H9 (cell line): Measurements from ENCODE around the gene MIR17HG. TPM values are rescaled to one million over a fixed set of nuclear protein-coding genes. Genes with fewer than 3 reads are reported as not detected.

Experiments used
- DNase-seq: peaks from one replicate; pipeline ENCODE4 v3.0.0-alpha.2; 2017
- H2AFZ ChIP-seq: one replicate; pipeline ENCODE4 v1.6.1; 2013; ENCODE audit warnings: mild to moderate bottlenecking, low read length, control low read depth, moderate library complexity
- H2AK5ac ChIP-seq: 2 replicates; pipeline ENCODE4 v1.6.1; 2013; ENCODE audit warnings: low read length, control low read depth, mixed read lengths; ENCODE audit not compliant: insufficient read length
- H2BK120ac ChIP-seq: one replicate; pipeline ENCODE4 v1.6.1; 2013; ENCODE audit warnings: low read depth, mild to moderate bottlenecking, low read length, control low read depth, inconsistent platforms; ENCODE audit not compliant: poor library complexity, severe bottlenecking
- H2BK12ac ChIP-seq: 2 replicates; pipeline ENCODE4 v1.6.1; 2013; ENCODE audit warnings: low read length, control low read depth, mixed read lengths, low read depth; ENCODE audit not compliant: insufficient read length
- H2BK15ac ChIP-seq: 2 replicates; pipeline ENCODE4 v1.6.1; 2013; ENCODE audit warnings: low read depth, low read length, control low read depth
- H2BK20ac ChIP-seq: one replicate; pipeline ENCODE4 v1.6.1; 2013; ENCODE audit warnings: low read depth, mild to moderate bottlenecking, low read length, control low read depth, inconsistent platforms; ENCODE audit not compliant: poor library complexity, severe bottlenecking
- H2BK5ac ChIP-seq: 2 replicates; pipeline ENCODE4 v1.6.1; 2013; ENCODE audit warnings: low read length, control low read depth, mixed read lengths; ENCODE audit not compliant: insufficient read length
- H3K14ac ChIP-seq: 2 replicates; pipeline ENCODE4 v1.6.1; 2013; ENCODE audit warnings: low read length, control low read depth; ENCODE audit not compliant: insufficient read depth
- H3K18ac ChIP-seq: 2 replicates; pipeline ENCODE4 v1.6.1; 2013; ENCODE audit warnings: low read depth, mild to moderate bottlenecking, mixed read lengths, low read length, control low read depth; ENCODE audit not compliant: insufficient read length
- H3K23ac ChIP-seq: 2 replicates; pipeline ENCODE4 v1.6.1; 2013; ENCODE audit warnings: low read length, control low read depth, mixed read lengths, low read depth; ENCODE audit not compliant: insufficient read length
- H3K23me2 ChIP-seq: 2 replicates; pipeline ENCODE4 v1.6.1; 2013; ENCODE audit warnings: low read depth, mild to moderate bottlenecking, mixed read lengths, low read length, control low read depth; ENCODE audit not compliant: insufficient read length, poor library complexity, severe bottlenecking
- H3K27ac ChIP-seq: 2 replicates; pipeline ENCODE4 v1.5.1; 2013; ENCODE audit warnings: low read length, control low read depth, mixed read lengths, low read depth; ENCODE audit not compliant: insufficient read length
- H3K27me3 ChIP-seq: 2 replicates; pipeline ENCODE4 v1.6.1; 2013; ENCODE audit warnings: low read length, control low read depth, inconsistent platforms; ENCODE audit not compliant: insufficient read depth
- H3K4ac ChIP-seq: 2 replicates; pipeline ENCODE4 v1.6.1; 2013; ENCODE audit warnings: low read depth, mild to moderate bottlenecking, control low read depth, inconsistent platforms, low read length, moderate library complexity
- H3K4me1 ChIP-seq: 2 replicates; pipeline ENCODE4 v1.6.1; 2013; ENCODE audit warnings: low read length, control low read depth, inconsistent platforms; ENCODE audit not compliant: insufficient read depth
- H3K4me2 ChIP-seq: 2 replicates; pipeline ENCODE4 v1.6.1; 2013; ENCODE audit warnings: low read length, control low read depth, mixed read lengths; ENCODE audit not compliant: insufficient read length, insufficient read depth
- H3K56ac ChIP-seq: 2 replicates; pipeline ENCODE4 v1.6.1; 2013; ENCODE audit warnings: low read depth, mild to moderate bottlenecking, mixed read lengths, low read length, control low read depth; ENCODE audit not compliant: insufficient read length
- H3K79me1 ChIP-seq: 2 replicates; pipeline ENCODE4 v1.6.1; 2013; ENCODE audit warnings: low read depth, mild to moderate bottlenecking, moderate library complexity, low read length, control low read depth, inconsistent platforms; ENCODE audit not compliant: insufficient read depth, poor library complexity, severe bottlenecking
- H3K79me2 ChIP-seq: 2 replicates; pipeline ENCODE4 v1.6.1; 2013; ENCODE audit warnings: low read length, control low read depth, inconsistent platforms; ENCODE audit not compliant: insufficient read depth
- H3K9ac ChIP-seq: 2 replicates; pipeline ENCODE4 v1.6.1; 2013; ENCODE audit warnings: low read length, control low read depth, mixed read lengths; ENCODE audit not compliant: insufficient read length; ENCODE audit errors: extremely low read depth
- H3K9me3 ChIP-seq: one replicate; pipeline ENCODE4 v1.6.1; 2013; ENCODE audit warnings: low read depth, low read length, inconsistent platforms; ENCODE audit not compliant: control insufficient read depth
- H3T11ph ChIP-seq: one replicate; pipeline ENCODE4 v1.6.1; 2013; ENCODE audit warnings: mild to moderate bottlenecking, low read length, control low read depth, inconsistent platforms
- H4K20me1 ChIP-seq: one replicate; pipeline ENCODE4 v1.6.1; 2013; ENCODE audit not compliant: control insufficient read depth, insufficient read length, insufficient read depth
- H4K5ac ChIP-seq: 2 replicates; pipeline ENCODE4 v1.6.1; 2013; ENCODE audit warnings: low read depth, mild to moderate bottlenecking, mixed read lengths, low read length, control low read depth; ENCODE audit not compliant: insufficient read length
- H4K8ac ChIP-seq: replicated peaks from 2 replicates; pipeline ENCODE4 v1.6.1; 2013; ENCODE audit warnings: low read length, control low read depth, mixed read lengths, low read depth; ENCODE audit not compliant: insufficient read length
- H4K91ac ChIP-seq: 2 replicates; pipeline ENCODE4 v1.6.1; 2013; ENCODE audit warnings: low read depth, mild to moderate bottlenecking, moderate library complexity, mixed read lengths, low read length, control low read depth; ENCODE audit not compliant: insufficient read length
- H3K27ac Mint-ChIP-seq, 3 experiments: 2 replicates in 2 of 3; 3 replicates in 1 of 3; pipeline ENCODE4 v1.8.0; 2020 to 2021; ENCODE audit warnings: mixed read lengths in 3 of 3, mild to moderate bottlenecking in 1 of 3, moderate library complexity in 1 of 3
- H3K27me3 Mint-ChIP-seq: 2 replicates; pipeline ENCODE4 v1.8.0; 2021; ENCODE audit warnings: low read depth, mild to moderate bottlenecking, moderate library complexity, mixed read lengths
- H3K36me3 Mint-ChIP-seq, 3 experiments: 2 replicates in 2 of 3; 3 replicates in 1 of 3; pipeline ENCODE4 v1.8.0; 2020 to 2021; ENCODE audit warnings: low read depth in 3 of 3, mixed read lengths in 3 of 3; ENCODE audit not compliant: insufficient read depth in 1 of 3
- H3K4me1 Mint-ChIP-seq, 2 experiments: 2 replicates each; pipeline ENCODE4 v1.8.0; 2020; ENCODE audit warnings: mixed read lengths in 2 of 2
- H3K4me3 Mint-ChIP-seq, 2 experiments: 2 replicates in 1 of 2; 3 replicates in 1 of 2; pipeline ENCODE4 v1.8.0; 2020 to 2021; ENCODE audit warnings: mild to moderate bottlenecking in 2 of 2, mixed read lengths in 2 of 2, moderate library complexity in 1 of 2
- H3K9me3 Mint-ChIP-seq, 2 experiments: 2 replicates in 1 of 2; 3 replicates in 1 of 2; pipeline ENCODE4 v1.8.0; 2020; ENCODE audit warnings: mild to moderate bottlenecking in 2 of 2, mixed read lengths in 2 of 2, moderate library complexity in 1 of 2
- CTCF ChIP-seq: fragments of 200-600 bp; sonication (generic); conservative IDR thresholded peaks from 3 replicates; pipeline ENCODE4 v1.8.0; 2021; ENCODE audit warnings: antibody characterized with exemption, mild to moderate bottlenecking
- WGBS: extraction: QIAGEN DNeasy Blood & Tissue Kit; methylation state at CpG from one replicate; pipeline ENCODE4 v1.1.7; 2013; ENCODE audit warnings: missing lambda C conversion rate, low lambda C conversion rate, mixed read lengths; ENCODE audit not compliant: insufficient read length; ENCODE audit errors: extremely low coverage; 5-methylcytosine and 5-hydroxymethylcytosine counted together
- long read RNA-seq: library from polyadenylated mRNA; unstranded; transcript quantifications from one replicate; pipeline ENCODE4 v2.0.0, GENCODE V29; 2020
- total RNA-seq: library from RNA; stranded (reverse); gene quantifications from 2 replicates; pipeline ENCODE4 v1.2.1, GENCODE V29; 2021

MIR17HG gene
- 35.7 and 38.7 TPM in 2 replicates for total RNA-seq
- long read RNA-seq, result 0 reads

GRCh38 chr13:91347202-91347995, at the start of gene MIR17HG:
Gene MIR17HG, plus strand, starts transcription at chr13:91347687.
- H3K4me1 ChIP-seq, result no peaks in the 10 kb centered on the region
- no peak within 1 kb of the TSS for H2BK5ac ChIP-seq
- H4K5ac ChIP-seq, result no peak within 1 kb of the TSS
- peak within 1 kb of the TSS; percentile 93 for H3K18ac ChIP-seq
- Mint-ChIP-seq H3K36me3 (peaks cover 33 to 35% (median 35%) of the 10 kb centered on the region in 3 experiments), H3K27me3 (peaks cover 27% of the 10 kb centered on the region), H3K4me1 (peaks cover 21 to 33% of the 10 kb centered on the region in 2 experiments), H3K27ac (peak within 1 kb of the TSS; percentile 82 to 99 (median 93); a peak in 6 of 7 replicates), H3K4me3 (peak within 1 kb of the TSS; percentile 83 to 89), H3K9me3 (peaks cover 0 to 9% of the 10 kb centered on the region in 2 experiments; a peak in 2 of 5 replicates)
- H3K79me2 ChIP-seq, result peaks cover 17% of the 10 kb centered on the region
- no peak within 1 kb of the TSS for H2BK120ac ChIP-seq
- no peaks in the 10 kb centered on the region for H4K20me1 ChIP-seq
- DNase-seq, result peak; percentile 91
- no peak within 1 kb of the TSS for H3T11ph ChIP-seq
- no peak within 1 kb of the TSS for H2AK5ac ChIP-seq
- no peaks in the 10 kb centered on the region for H3K9me3 ChIP-seq
- no peak within 1 kb of the TSS; the same call in 1 of the 2 replicates for H2BK15ac ChIP-seq
- H2BK12ac ChIP-seq, result no peak within 1 kb of the TSS
- peak within 1 kb of the TSS; percentile 43 for H3K27ac ChIP-seq
- no peak within 1 kb of the TSS for H4K8ac ChIP-seq
- no peak within 1 kb of the TSS for H3K56ac ChIP-seq
- peaks cover 3% of the 10 kb centered on the region for H3K23me2 ChIP-seq
- peak within 1 kb of the TSS; percentile 98 for H3K14ac ChIP-seq
- H3K9ac ChIP-seq, result peak within 1 kb of the TSS; percentile 93
- no peak within 1 kb of the TSS; the same call in 1 of the 2 replicates for H3K4ac ChIP-seq
- no peaks in the 10 kb centered on the region for H3K27me3 ChIP-seq
- H3K79me1 ChIP-seq, result peaks cover 4% of the 10 kb centered on the region
- no CpG with 5 or more reads among the region's 103 CpGs for WGBS
- H2AFZ ChIP-seq, result peak within 1 kb of the TSS; percentile 67
- no peak for TF ChIP-seq CTCF
- peak within 1 kb of the TSS; percentile 75 for H3K4me2 ChIP-seq
- H4K91ac ChIP-seq, result no peak within 1 kb of the TSS
- no peak within 1 kb of the TSS for H3K23ac ChIP-seq
- H2BK20ac ChIP-seq, result no peak within 1 kb of the TSS
